ENCODE results near the gene MYZAP.

Gene MYZAP, protein sequence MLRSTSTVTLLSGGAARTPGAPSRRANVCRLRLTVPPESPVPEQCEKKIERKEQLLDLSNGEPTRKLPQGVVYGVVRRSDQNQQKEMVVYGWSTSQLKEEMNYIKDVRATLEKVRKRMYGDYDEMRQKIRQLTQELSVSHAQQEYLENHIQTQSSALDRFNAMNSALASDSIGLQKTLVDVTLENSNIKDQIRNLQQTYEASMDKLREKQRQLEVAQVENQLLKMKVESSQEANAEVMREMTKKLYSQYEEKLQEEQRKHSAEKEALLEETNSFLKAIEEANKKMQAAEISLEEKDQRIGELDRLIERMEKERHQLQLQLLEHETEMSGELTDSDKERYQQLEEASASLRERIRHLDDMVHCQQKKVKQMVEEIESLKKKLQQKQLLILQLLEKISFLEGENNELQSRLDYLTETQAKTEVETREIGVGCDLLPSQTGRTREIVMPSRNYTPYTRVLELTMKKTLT

GRCh38 chr15:57591822-57592367 lies at the start of gene MYZAP:
Gene MYZAP (plus strand): TSS chr15:57591904. CDS start chr15:57592035, 131 bp downstream.
- H2AFZ ChIP-seq (ENCODE audit: low read depth, low read length) = no peak within 1 kb of the TSS
- H3K4me2 ChIP-seq (ENCODE audit: insufficient read depth, low read length) = no peak within 1 kb of the TSS
- DNase-seq (no peak), ATAC-seq (ENCODE audit: insufficient read depth, low read depth) (no peak)
- H3K36me3 ChIP-seq (ENCODE audit: insufficient read depth, low read length) = no peaks in the 10 kb centered on the region
- no peaks in the 10 kb centered on the region for H3K79me2 ChIP-seq (ENCODE audit: insufficient read depth, low read length)
- no peak within 1 kb of the TSS for H3K4me3 ChIP-seq (ENCODE audit: low read depth in 1 of 2, low read length in 2 of 2)
- H3K9me3 ChIP-seq (ENCODE audit: insufficient read depth, low read length, severe bottlenecking) = no peaks in the 10 kb centered on the region
- TF ChIP-seq CTCF (IDR thresholded peaks at IDR 0.05; ENCODE audit: borderline replicate concordance, extremely low read depth, low read length, poor library complexity, severe bottlenecking) (no peak), EZH2 (IDR thresholded peaks at IDR 0.05; ENCODE audit: borderline replicate concordance, low read depth, low read length, severe bottlenecking) (no peak)
- no peak within 1 kb of the TSS for H3K9ac ChIP-seq (ENCODE audit: low read depth, low read length)
- no peaks in the 10 kb centered on the region for H3K27me3 ChIP-seq (ENCODE audit: insufficient read depth, low read length, poor library complexity)
- H3K4me1 ChIP-seq (ENCODE audit: insufficient read depth, low read length) = no peaks in the 10 kb centered on the region
- no peak within 1 kb of the TSS for H3K27ac ChIP-seq (ENCODE audit: low read length)
- no peaks in the 10 kb centered on the region for H4K20me1 ChIP-seq (ENCODE audit: insufficient read depth, low read length)

GRCh38 chr15:57542505-57542817 lies 49.2 kb upstream of the MYZAP start:
- DNase-seq (no peak), ATAC-seq (ENCODE audit: insufficient read depth, low read depth) (no peak)
- Histone ChIP-seq H2AFZ (ENCODE audit: low read depth, low read length) (no peak overlapping the region), H3K4me2 (ENCODE audit: insufficient read depth, low read length) (no peak overlapping the region), H3K4me1 (ENCODE audit: insufficient read depth, low read length) (no peaks in the 10 kb centered on the region), H3K27ac (ENCODE audit: low read length) (no peak overlapping the region), H3K4me3 (ENCODE audit: low read depth in 1 of 2, low read length in 2 of 2) (no peak overlapping the region), H3K9me3 (ENCODE audit: insufficient read depth, low read length, severe bottlenecking) (no peaks in the 10 kb centered on the region), H3K9ac (ENCODE audit: low read depth, low read length) (no peak overlapping the region), H3K27me3 (ENCODE audit: insufficient read depth, low read length, poor library complexity) (peaks cover 9% of the 10 kb centered on the region), H3K79me2 (ENCODE audit: insufficient read depth, low read length) (no peaks in the 10 kb centered on the region), H4K20me1 (ENCODE audit: insufficient read depth, low read length) (0 out of 2 replicates have a peak, but pooled peaks cover 4% of the 10 kb centered on the region), H3K36me3 (ENCODE audit: insufficient read depth, low read length) (no peaks in the 10 kb centered on the region)
- TF ChIP-seq EZH2 (IDR thresholded peaks at IDR 0.05; ENCODE audit: borderline replicate concordance, low read depth, low read length, severe bottlenecking) (no peak), CTCF (IDR thresholded peaks at IDR 0.05; ENCODE audit: borderline replicate concordance, extremely low read depth, low read length, poor library complexity, severe bottlenecking) (no peak)

GRCh38 chr15:57544848-57545480 lies 46.7 kb upstream of the MYZAP start:
- no peaks in the 10 kb centered on the region for H3K36me3 ChIP-seq (ENCODE audit: insufficient read depth, low read length)
- H3K9ac ChIP-seq (ENCODE audit: low read depth, low read length) = no peak overlapping the region
- DNase-seq (no peak), ATAC-seq (ENCODE audit: insufficient read depth, low read depth) (no peak)
- H3K4me2 ChIP-seq (ENCODE audit: insufficient read depth, low read length) = no peak overlapping the region
- no peaks in the 10 kb centered on the region for H3K4me1 ChIP-seq (ENCODE audit: insufficient read depth, low read length)
- TF ChIP-seq CTCF (IDR thresholded peaks at IDR 0.05; ENCODE audit: borderline replicate concordance, extremely low read depth, low read length, poor library complexity, severe bottlenecking) (no peak), EZH2 (IDR thresholded peaks at IDR 0.05; ENCODE audit: borderline replicate concordance, low read depth, low read length, severe bottlenecking) (no peak)
- no peak overlapping the region for H2AFZ ChIP-seq (ENCODE audit: low read depth, low read length)
- no peak overlapping the region for H3K4me3 ChIP-seq (ENCODE audit: low read depth in 1 of 2, low read length in 2 of 2)
- 0 out of 2 replicates have a peak, but pooled peaks cover 4% of the 10 kb centered on the region for H4K20me1 ChIP-seq (ENCODE audit: insufficient read depth, low read length)
- H3K79me2 ChIP-seq (ENCODE audit: insufficient read depth, low read length) = no peaks in the 10 kb centered on the region
- H3K9me3 ChIP-seq (ENCODE audit: insufficient read depth, low read length, severe bottlenecking) = no peaks in the 10 kb centered on the region
- no peak overlapping the region for H3K27ac ChIP-seq (ENCODE audit: low read length)
- H3K27me3 ChIP-seq (ENCODE audit: insufficient read depth, low read length, poor library complexity) = peaks cover 9% of the 10 kb centered on the region
